NCI-H2107 treated with DMSO at 0.1 percent for 48 hours (cell line): Measurements from ENCODE around the gene NCS1.

ENCODE experiments used
- DNase-seq: peaks from one replicate; lab custom pipeline; 2025; ENCODE audit not compliant: unreplicated experiment; lab: John Stamatoyannopoulos, UW

Gene NCS1

GRCh38 chr9:130284690-130285089 is 112.5 kb downstream of the NCS1 start:
- no peak for DNase-seq

- no peak for DNase-seq
These were observed 113.1 kb downstream of the NCS1 start for GRCh38 chr9:130285271-130285670.

- no peak for DNase-seq
These were observed 114.0 kb downstream of the NCS1 start for GRCh38 chr9:130286072-130286770.
